ENCODE data around the gene GSN. TPM values are rescaled to one million over a fixed set of nuclear protein-coding genes. Genes with fewer than 3 reads are reported as not detected.

GSN gene
- total and polyA plus RNA-seq, 9 of the 15 experiments (the other 6 are each of a cell fraction or from before 2014, with no cell fraction given), result 0.39 to 16.6 (median 8.2) TPM

GRCh38 chr9:121333950-121334773 is 66.2 kb downstream of the GSN start (continued):
- peak; percentile 62; the same call in 1 of the 2 replicates for TF ChIP-seq POLR2AphosphoS5 (IDR thresholded peaks at IDR 0.05; ENCODE audit: control insufficient read depth, insufficient read depth, low read depth, low read length)
- TF ChIP-seq NBN (IDR thresholded peaks at IDR 0.05; ENCODE audit: low read depth), result no peak
- no peak for TF ChIP-seq ZNF263 (CRISPR knock-in tag; IDR thresholded peaks at IDR 0.05; ENCODE audit: borderline replicate concordance)
- TF ChIP-seq TOE1 (IDR thresholded peaks at IDR 0.05; ENCODE audit: borderline replicate concordance), result no peak
- no peak for TF ChIP-seq TOE1 (CRISPR knock-in tag; IDR thresholded peaks at IDR 0.05; ENCODE audit: borderline replicate concordance, low read depth)
- peak; percentile 83 for TF ChIP-seq TCF3 (CRISPR knock-in tag; IDR thresholded peaks at IDR 0.05)
- peak; percentile 33; the same call in 1 of the 2 replicates for TF ChIP-seq SMARCA4 (IDR thresholded peaks at IDR 0.05)
- TF ChIP-seq GMEB1 (CRISPR knock-in tag; IDR thresholded peaks at IDR 0.05), result no peak
- no peak for TF ChIP-seq SREBF2 (CRISPR knock-in tag; IDR thresholded peaks at IDR 0.05)
- TF ChIP-seq CUX1 (CRISPR knock-in tag; IDR thresholded peaks at IDR 0.05), result no peak
- 0 out of 4 replicates have a peak, but pooled peaks of 1 of the 2 experiments have one; percentile 20 for TF ChIP-seq RCOR1 (IDR thresholded peaks at IDR 0.05; ENCODE audit: borderline replicate concordance in 1 of 2, low read depth in 2 of 2, low read length in 2 of 2)
- no peak for TF ChIP-seq ZNF586 (CRISPR knock-in tag; conservative IDR thresholded peaks at IDR 0.05)
- peak; percentile 78 for TF ChIP-seq CBFA2T2 (conservative IDR thresholded peaks at IDR 0.05)
- TF ChIP-seq MAX (CRISPR knock-in tag; IDR thresholded peaks at IDR 0.05), result peak; percentile 44; the same call in 1 of the 2 replicates
- TF ChIP-seq FOXJ2 (tag; IDR thresholded peaks at IDR 0.05), result no peak
- no peak for TF ChIP-seq ZNF696 (CRISPR knock-in tag; conservative IDR thresholded peaks at IDR 0.05)
- TF ChIP-seq ZNF354B (CRISPR knock-in tag; IDR thresholded peaks at IDR 0.05), result no peak
- 0 out of 2 replicates have a peak, but pooled peaks have one; percentile 25 for TF ChIP-seq NFIC (IDR thresholded peaks at IDR 0.05)
- no peak for TF ChIP-seq PTRF (tag; IDR thresholded peaks at IDR 0.05)
- no peak for TF ChIP-seq LARP7 (IDR thresholded peaks at IDR 0.05)
- no peak for TF ChIP-seq ILF3 (IDR thresholded peaks at IDR 0.05; ENCODE audit: borderline replicate concordance)
- no peak for TF ChIP-seq TAF1 (IDR thresholded peaks at IDR 0.05; ENCODE audit: control insufficient read depth, extremely low read depth, insufficient read depth, low read length, severe bottlenecking)

Measured in K562 (cell line).